HCT116 (cell line): ENCODE results near the gene ABCA1. TPM values are rescaled to one million over a fixed set of nuclear protein-coding genes. Genes with fewer than 3 reads are reported as not detected.

ENCODE experiments used
- ATAC-seq: fragments of 200-7000 bp; cut with Tn5 transposase; 2 replicates; pipeline ENCODE4 v1.9.1; 2020; ENCODE audit warnings: mild to moderate bottlenecking, moderate library complexity
- BruUV-seq: library from RNA; stranded (reverse); fragments of 400-500 nt; replicated peaks from 2 replicates; lab custom pipeline; 2021; lab: Mats Ljungman, UMichigan
- CTCF ChIA-PET: fragments of 300-600 bp; sonication (Branson Sonifier 250); formaldehyde crosslinking; loops from one replicate; lab custom pipeline; 2021; ENCODE audit warnings: antibody characterized with exemption; lab: Charles Lee
- POLR2A ChIA-PET: fragments of 300-600, 350-600 bp; sonication (Branson Sonifier 250); formaldehyde crosslinking; loops from one replicate; lab custom pipeline; 2021; ENCODE audit warnings: antibody characterized with exemption; lab: Charles Lee
- RAD21 ChIA-PET, 2 experiments: fragments of 300-600 bp; sonication (Branson Sonifier 250); formaldehyde crosslinking; loops; one replicate each; lab custom pipeline; 2023; ENCODE audit warnings: low total read pairs in 2 of 2; ENCODE audit not compliant: uncharacterized antibody in 2 of 2, unreplicated experiment in 2 of 2, low non-redundant PET in 1 of 2; lab: Charles Lee
- DNase-seq: peaks from one replicate; pipeline ENCODE4 v3.0.0-alpha.2; 2010; ENCODE audit warnings: low read depth, low spot score
- H2AFZ ChIP-seq: fragments of 200-600 bp; shearing (Covaris generic), sonication (generic); 2 replicates; pipeline ENCODE4 v1.6.1; 2017; ENCODE audit warnings: low read depth, mixed run types, mixed read lengths, antibody characterized with exemption, low read length; ENCODE audit not compliant: poor library complexity, severe bottlenecking
- H3K27ac ChIP-seq: 2 replicates; pipeline ENCODE4 v1.5.1; 2012; ENCODE audit warnings: low read depth, low read length
- H3K27me3 ChIP-seq: fragments of 200-600 bp; sonication (generic); 2 replicates; pipeline ENCODE4 v1.6.1; 2016; ENCODE audit warnings: mixed run types, low read length, mixed read lengths; ENCODE audit not compliant: insufficient read depth
- H3K36me3 ChIP-seq, 2 experiments: fragments of 200-500 bp in 1 of 2; fragments of 200-600 bp in 1 of 2; sonication (Bioruptor generic) in 1 of 2; sonication (generic) in 1 of 2; 2 replicates each; pipeline versions ENCODE4 v1.5.1 to v1.6.1; 2014 to 2016; ENCODE audit warnings: low read length in 2 of 2, inconsistent platforms in 1 of 2, mixed read lengths in 1 of 2, mixed run types in 1 of 2; ENCODE audit not compliant: insufficient read depth in 2 of 2, control insufficient read depth in 1 of 2
- H3K4me1 ChIP-seq, 2 experiments: fragments of 200-600 bp in 1 of 2; sonication (generic) in 1 of 2; 2 replicates each; pipeline versions ENCODE4 v1.5.1 to v1.6.1; 2012 to 2017; ENCODE audit warnings: low read length in 2 of 2, inconsistent platforms in 1 of 2, mild to moderate bottlenecking in 1 of 2, mixed read lengths in 1 of 2, mixed run types in 1 of 2, moderate library complexity in 1 of 2; ENCODE audit not compliant: insufficient read depth in 2 of 2, control insufficient read depth in 1 of 2
- H3K4me2 ChIP-seq: fragments of 200-600 bp; sonication (generic); 2 replicates; pipeline ENCODE4 v1.6.1; 2017; ENCODE audit warnings: mixed run types, low read length, mixed read lengths
- H3K4me3 ChIP-seq, 2 experiments: fragments of 200-600 bp in 1 of 2; sonication (generic) in 1 of 2; replicated peaks in 1 of 2; 2 replicates each; pipeline ENCODE4 v1.5.1; 2011 to 2016; ENCODE audit warnings: low read length in 2 of 2, control low read depth in 1 of 2, low read depth in 1 of 2, mild to moderate bottlenecking in 1 of 2, mixed read lengths in 1 of 2, mixed run types in 1 of 2
- H3K79me2 ChIP-seq: fragments of 200-600 bp; sonication (generic); 2 replicates; pipeline ENCODE4 v1.6.1; 2017; ENCODE audit warnings: mild to moderate bottlenecking, mixed run types, low read length, moderate library complexity, mixed read lengths; ENCODE audit not compliant: insufficient read depth
- H3K9ac ChIP-seq: fragments of 200-600 bp; sonication (generic); 2 replicates; pipeline ENCODE4 v1.6.1; 2016; ENCODE audit warnings: low read length, mixed read lengths
- H3K9me2 ChIP-seq: fragments of 200-600 bp; sonication (generic), shearing (Covaris generic); 2 replicates; pipeline ENCODE4 v1.6.1; 2017; ENCODE audit warnings: mixed run types, mild to moderate bottlenecking, moderate library complexity; ENCODE audit not compliant: insufficient read depth
- H3K9me3 ChIP-seq, 2 experiments: fragments of 200-500 bp in 1 of 2; fragments of 200-600 bp in 1 of 2; sonication (Bioruptor generic) in 1 of 2; sonication (generic) in 1 of 2; 2 replicates each; pipeline ENCODE4 v1.6.1; 2014 to 2017; ENCODE audit warnings: low read length in 2 of 2, mixed read lengths in 2 of 2, inconsistent platforms in 1 of 2, low read depth in 1 of 2, mild to moderate bottlenecking in 1 of 2, mixed run types in 1 of 2, moderate library complexity in 1 of 2; ENCODE audit not compliant: control insufficient read depth in 1 of 2, insufficient read depth in 1 of 2
- H4K20me1 ChIP-seq: fragments of 200-600 bp; sonication (generic), shearing (Covaris generic); 2 replicates; pipeline ENCODE4 v1.6.1; 2017; ENCODE audit warnings: mixed run types, mild to moderate bottlenecking, moderate library complexity; ENCODE audit not compliant: insufficient read depth
- CBX3 ChIP-seq: IDR thresholded peaks from 2 replicates; pipeline ENCODE4 v1.6.1; 2012; ENCODE audit warnings: low read depth
- CEBPB ChIP-seq: IDR thresholded peaks from 2 replicates; pipeline ENCODE4 v1.6.1; 2012; ENCODE audit warnings: low read depth
- EGR1 ChIP-seq: IDR thresholded peaks from 2 replicates; pipeline ENCODE4 v1.6.1; 2012; ENCODE audit warnings: low read depth
- FOSL1 ChIP-seq: IDR thresholded peaks from 2 replicates; pipeline ENCODE4 v1.6.1; 2012; ENCODE audit warnings: low read depth
- JUND ChIP-seq: IDR thresholded peaks from 2 replicates; pipeline ENCODE4 v1.6.1; 2012
- POLR2AphosphoS5 ChIP-seq: IDR thresholded peaks from 2 replicates; pipeline ENCODE4 v1.6.1; 2011; ENCODE audit warnings: mild to moderate bottlenecking, low read depth, low read length, moderate library complexity
- RAD21 ChIP-seq: IDR thresholded peaks from 2 replicates; pipeline ENCODE4 v1.6.1; 2012; ENCODE audit warnings: low read depth, mild to moderate bottlenecking
- REST ChIP-seq: IDR thresholded peaks from 2 replicates; pipeline ENCODE4 v1.6.1; 2012; ENCODE audit warnings: low read depth
- SIN3A ChIP-seq: IDR thresholded peaks from 2 replicates; pipeline ENCODE4 v1.6.1; 2012; ENCODE audit warnings: low read depth
- SP1 ChIP-seq: IDR thresholded peaks from 2 replicates; pipeline ENCODE4 v1.6.1; 2012; ENCODE audit warnings: low read depth
- SRF ChIP-seq: IDR thresholded peaks from 2 replicates; pipeline ENCODE4 v1.6.1; 2012; ENCODE audit warnings: low read depth
- ZBTB33 ChIP-seq: IDR thresholded peaks from 2 replicates; pipeline ENCODE4 v1.6.1; 2011; ENCODE audit warnings: mild to moderate bottlenecking, low read length, moderate library complexity; ENCODE audit not compliant: insufficient replicate concordance; ENCODE audit errors: extremely low read depth
- intact Hi-C: fragments of 100-400 bp; cut with micrococcal nuclease; formaldehyde crosslinking; loops from 2 replicates; pipeline ENCODE4 v1.10.0; 2022
- total RNA-seq: library from RNA; stranded (reverse); gene quantifications from one replicate; pipeline ENCODE4 v1.2.1, GENCODE V29; 2021; ENCODE audit not compliant: unreplicated experiment

ABCA1 gene
- total RNA-seq, 1 experiment from 2014 or later: 0.89 TPM

- no peaks in the 10 kb centered on the region for H3K4me1 ChIP-seq
- no peak overlapping the region for H3K27ac ChIP-seq
- H3K4me2 ChIP-seq: no peak overlapping the region
- no peak overlapping the region for H2AFZ ChIP-seq
- no peaks in the 10 kb centered on the region for H3K9me3 ChIP-seq
- BruUV-seq: no TSS peak
- H3K4me3 ChIP-seq: no peak overlapping the region
- no peak for ATAC-seq
- ChIA-PET RAD21 (no interaction called here), CTCF (interaction anchor here (0.7 kb wide), 1 partner anchor 69 kb away, joined by 3 read pairs; no protein-coding TSS in a partner anchor), POLR2A (interaction anchor here (0.5 kb wide), 1 partner anchor 656 kb away, joined by 3 read pairs; no protein-coding TSS in a partner anchor)
- no peak overlapping the region for H3K9ac ChIP-seq
- H4K20me1 ChIP-seq: no peaks in the 10 kb centered on the region
- no peak for TF ChIP-seq RAD21
- no peak for TF ChIP-seq CEBPB
- TF ChIP-seq SP1: no peak
- TF ChIP-seq SIN3A: no peak
- no peak for TF ChIP-seq SRF
- no peak for TF ChIP-seq ZBTB33
- TF ChIP-seq EGR1: no peak
- no peak for TF ChIP-seq JUND
- no peak for TF ChIP-seq REST
- no peak for TF ChIP-seq POLR2AphosphoS5
- TF ChIP-seq FOSL1: no peak
- no peak for TF ChIP-seq CBX3
- no peaks in the 10 kb centered on the region for H3K79me2 ChIP-seq
- DNase-seq: no peak
- H3K27me3 ChIP-seq: no peaks in the 10 kb centered on the region
- H3K36me3 ChIP-seq: no peaks in the 10 kb centered on the region
- no peaks in the 10 kb centered on the region for H3K9me2 ChIP-seq
- intact Hi-C loops: no loop called here
Observed at GRCh38 chr9:104794070-104794469, 133.9 kb downstream of the ABCA1 start.
